ENCODE measurements around the gene FNDC3B. TPM values are rescaled to one million over a fixed set of nuclear protein-coding genes. Genes with fewer than 3 reads are reported as not detected.

FNDC3B gene
- total and polyA plus RNA-seq, 2 of the 8 experiments (the other 6 are each of a cell fraction or from before 2014, with no cell fraction given), result 14.1 to 44.4 TPM

GRCh38 chr3:172110127-172110779 is 70.9 kb downstream of the FNDC3B start (continued):
- TF ChIP-seq CHD7 (IDR thresholded peaks at IDR 0.05; ENCODE audit: insufficient replicate concordance, low read length) (no peak), TBP (IDR thresholded peaks at IDR 0.05; ENCODE audit: low read depth, low read length) (no peak), JUN (IDR thresholded peaks at IDR 0.05; ENCODE audit: low read depth, low read length) (no peak)
